ENCODE data around the gene SYNGR3.
A peak's percentile ranks its signal among the peaks of the same experiment; 100 is the strongest.
"Not testable (repeated sequence)": the region's sequence is repeated elsewhere in the genome, so short reads cannot be mapped to it uniquely, and the experiment has no call there.

The SYNGR3 gene

DNA sequence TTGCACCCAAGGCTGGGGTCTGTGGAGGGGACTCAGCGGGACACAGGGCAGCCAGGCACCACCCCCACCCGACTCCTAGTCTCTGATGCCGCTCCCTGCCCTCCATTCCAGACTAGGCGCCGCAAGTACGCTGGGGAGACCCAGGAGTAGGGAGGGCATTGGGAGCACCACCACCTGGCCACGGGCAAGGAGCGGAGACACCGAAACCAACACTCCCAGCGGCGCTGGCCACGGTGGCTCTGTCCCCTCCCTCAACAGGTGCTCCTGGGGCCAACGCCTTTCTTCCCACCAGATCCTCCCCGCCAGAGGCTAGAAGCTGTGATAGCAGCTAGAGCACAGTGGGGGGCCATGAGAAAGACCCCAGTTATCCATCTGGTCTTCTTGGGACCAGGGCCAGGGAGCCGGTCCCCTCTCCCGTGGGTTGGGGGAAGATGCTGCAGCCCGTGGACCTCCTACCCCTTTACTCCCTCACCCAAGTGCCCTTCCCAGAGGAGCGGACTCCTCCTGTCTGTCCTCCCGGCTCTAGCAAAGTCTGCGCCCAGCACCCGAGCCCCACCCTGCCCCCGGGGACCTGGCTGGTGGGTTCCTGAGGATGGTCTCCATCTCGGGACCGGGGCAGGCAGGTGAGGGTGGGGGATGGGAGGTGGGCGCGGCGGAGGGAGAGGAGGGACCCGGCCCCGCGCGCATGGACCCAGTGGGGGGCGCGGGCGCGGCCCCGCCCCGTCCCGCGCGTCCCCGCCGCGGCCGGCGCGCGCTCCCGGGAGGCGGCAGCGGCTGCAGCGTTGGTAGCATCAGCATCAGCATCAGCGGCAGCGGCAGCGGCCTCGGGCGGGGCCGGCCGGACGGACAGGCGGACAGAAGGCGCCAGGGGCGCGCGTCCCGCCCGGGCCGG, at the start of gene SYNGR3:
Gene SYNGR3 (plus strand): TSS at position 762 of the 892 bp plus-strand sequence. CDS start 133 bp downstream, outside the sequence.
- no peak for DNase-seq

DNA sequence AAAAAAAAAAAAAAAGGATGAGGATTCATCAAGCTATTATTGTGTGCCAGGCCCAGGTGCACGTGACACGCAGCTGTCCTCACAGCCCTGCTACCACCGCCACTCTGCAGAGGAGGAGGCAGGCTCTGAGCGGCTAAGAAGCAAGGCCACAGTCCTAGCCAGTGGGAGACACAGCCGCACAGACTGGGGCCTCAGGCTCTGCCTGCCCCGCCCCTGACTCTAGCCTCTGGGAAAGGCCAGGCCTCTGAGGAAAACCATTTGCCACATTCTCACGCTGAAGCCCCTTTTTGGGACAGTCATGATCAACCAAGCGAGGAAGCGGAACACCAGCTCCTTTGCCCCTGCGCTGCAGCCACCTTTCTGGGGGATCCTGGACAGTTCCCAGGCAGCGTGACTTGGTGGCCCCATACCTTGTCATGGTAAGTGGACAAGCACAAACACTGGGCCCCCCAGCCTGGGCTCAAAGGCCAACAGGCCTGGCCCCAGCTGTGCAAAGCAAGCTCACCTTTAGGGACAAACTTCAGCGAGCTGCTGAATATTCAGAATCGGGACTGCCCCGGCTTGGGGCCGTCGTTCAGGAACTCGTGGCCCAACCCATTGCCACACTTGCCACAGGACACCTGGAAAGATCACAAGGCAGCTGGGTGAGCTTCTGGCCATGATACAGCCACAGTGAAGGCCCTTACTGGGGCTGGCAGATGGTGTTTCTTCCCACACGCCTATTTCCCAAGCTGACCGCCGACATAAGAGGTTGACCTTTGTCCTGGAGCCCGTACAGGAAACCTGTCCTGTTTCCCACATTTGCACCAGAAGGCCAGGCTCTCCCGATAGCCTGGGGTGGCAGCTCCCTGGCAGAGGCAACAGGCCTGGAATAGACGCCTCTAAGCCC, 49.3 kb upstream of the SYNGR3 start:
- DNase-seq, result no peak

GRCh38 chr16:1941162-1942046, 48.4 kb upstream of the SYNGR3 start:
- no peak for DNase-seq

DNA sequence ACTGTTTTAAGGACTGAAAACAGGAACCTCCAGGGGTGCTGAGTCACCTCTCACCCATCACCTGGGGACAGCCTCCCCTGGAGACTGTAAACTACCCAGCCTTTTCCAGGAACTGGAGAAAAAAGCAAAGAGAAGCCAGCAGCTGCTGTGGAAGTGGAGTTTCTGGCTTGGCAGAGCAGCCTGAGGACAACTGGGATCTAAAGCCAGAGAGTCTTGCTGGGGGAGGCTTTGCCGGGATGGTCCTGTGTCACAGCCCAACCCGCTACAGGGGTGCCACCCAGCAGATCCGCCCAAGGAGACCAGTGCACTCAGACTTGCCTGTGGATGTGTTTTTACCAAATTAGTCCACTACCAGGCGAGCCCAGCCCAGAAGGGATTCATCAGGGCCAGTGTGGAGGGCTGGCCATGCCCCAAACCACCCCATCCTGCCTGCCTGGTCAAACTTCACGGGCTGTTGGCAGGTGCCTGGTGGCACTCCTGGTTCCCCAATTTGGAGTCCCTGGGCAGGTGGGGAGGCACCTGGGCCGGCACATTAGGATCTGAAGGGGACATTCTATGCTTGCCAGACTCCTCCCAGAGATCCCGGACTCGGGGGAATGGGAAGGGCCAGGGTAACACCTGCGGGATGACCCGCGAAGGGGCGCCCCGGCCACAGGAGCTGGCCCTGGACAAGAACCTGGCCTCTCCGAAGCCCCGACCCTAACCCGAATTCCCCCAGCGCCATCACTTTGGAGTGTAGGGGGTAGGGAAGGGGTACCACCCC, 47.5 kb upstream of the SYNGR3 start:
- DNase-seq, result no peak

GRCh38 chr16:1942810-1943726, 46.7 kb upstream of the SYNGR3 start, which contains the start of gene MSRB1:
TSS of gene MSRB1 (minus strand) at chr16:1943199. CDS start at chr16:1943156, 43 bp downstream.
- DNase-seq, result peak; percentile 99

GRCh38 chr16:1944612-1945199, 45.1 kb upstream of the SYNGR3 start:
- DNase-seq, result no peak

DNA sequence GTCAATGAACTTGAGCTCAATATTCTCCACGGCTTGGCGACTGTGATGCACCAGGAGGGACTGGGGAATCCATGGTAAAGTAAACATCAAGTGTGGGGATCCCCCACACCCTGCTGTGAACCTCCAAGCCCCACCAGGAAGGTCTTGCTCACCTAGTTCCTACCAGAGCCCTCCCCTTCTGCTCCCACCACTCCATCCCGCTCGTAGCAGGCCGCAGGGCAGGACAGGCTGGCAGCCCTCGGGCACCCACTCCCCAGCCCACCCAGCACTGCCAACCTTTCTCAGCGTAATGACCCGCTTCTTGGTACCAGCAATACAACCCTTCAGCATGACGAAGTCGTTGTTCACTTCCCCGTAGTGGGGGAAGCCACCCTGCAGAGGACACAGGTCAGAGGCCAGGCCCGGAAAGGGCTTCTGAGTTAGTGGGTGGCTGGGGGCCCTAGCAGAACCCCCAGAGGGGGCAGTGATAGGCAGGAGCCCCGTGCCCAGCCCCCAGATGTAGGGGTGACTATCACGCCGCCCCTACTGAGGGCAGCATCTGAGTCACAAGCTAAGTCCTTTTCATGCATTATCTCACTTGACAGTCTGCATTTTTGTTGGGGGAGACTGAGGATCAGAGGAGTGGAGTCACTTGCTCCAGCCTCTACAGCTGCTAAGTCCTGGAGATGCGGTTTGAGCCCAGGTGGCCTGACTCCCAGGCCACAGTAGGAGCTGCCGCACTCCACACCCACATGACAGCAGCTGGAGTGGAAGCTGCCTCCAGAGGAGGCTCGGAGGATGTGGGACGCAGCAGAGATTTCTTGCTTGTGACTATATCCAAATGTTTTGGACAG, 44.0 kb upstream of the SYNGR3 start:
- DNase-seq, result no peak

DNA sequence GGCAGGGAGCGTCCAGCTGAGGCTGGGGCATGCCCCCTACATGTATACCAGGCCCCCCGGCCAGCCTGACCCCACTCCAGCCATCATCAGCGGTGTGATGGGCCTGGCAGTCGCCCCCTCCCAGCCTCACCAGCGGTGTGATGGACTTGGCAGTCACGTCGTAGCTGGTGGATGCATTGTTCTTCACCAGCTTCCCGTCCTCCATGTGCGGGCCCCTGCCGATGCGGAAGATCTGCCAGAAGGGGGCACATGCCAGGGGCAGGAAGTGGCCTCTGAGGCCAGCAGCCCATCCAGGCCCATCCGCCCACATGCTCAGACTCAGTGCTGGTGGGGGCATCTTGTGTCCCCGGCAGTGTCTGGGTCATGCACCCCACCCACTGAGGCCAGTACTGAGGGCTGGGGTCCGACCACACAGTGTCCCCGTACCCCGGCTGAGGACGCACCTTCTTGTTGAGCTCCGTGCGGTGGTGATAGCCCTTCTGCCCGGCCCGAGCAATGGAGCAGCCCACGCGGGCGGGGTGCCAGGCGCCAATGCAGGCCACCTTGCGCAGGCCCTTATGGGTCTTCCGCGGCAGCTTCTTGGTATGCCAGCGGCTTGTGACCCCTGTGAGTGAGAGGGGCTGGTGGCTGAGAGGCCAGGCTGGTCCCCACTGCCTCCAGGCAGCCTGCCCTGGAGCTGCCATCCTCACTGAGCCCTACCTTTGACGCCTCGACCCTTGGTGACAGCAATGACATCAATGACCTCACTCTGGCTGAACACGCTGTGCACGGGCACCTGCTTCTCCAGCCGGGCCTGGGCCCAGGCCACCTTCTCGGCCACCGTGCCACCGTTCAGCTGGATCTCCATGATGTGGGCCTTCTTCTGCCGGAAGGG, 43.0 kb upstream of the SYNGR3 start:
- no peak for DNase-seq

DNA sequence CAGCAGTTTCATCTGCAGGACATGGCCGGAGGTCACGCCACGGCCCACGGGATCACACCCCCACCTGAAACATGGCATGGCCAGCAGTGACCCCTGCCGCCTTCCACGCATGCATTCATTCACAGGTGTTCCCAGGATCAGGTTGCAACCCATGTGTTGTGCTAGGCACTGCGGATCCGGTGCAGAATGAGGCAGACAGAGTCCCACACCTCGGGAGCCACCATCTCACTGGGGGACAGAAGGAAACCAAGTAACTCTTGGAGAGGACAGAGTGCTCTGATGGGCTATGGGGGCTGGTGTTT, 42.5 kb upstream of the SYNGR3 start:
- no peak for DNase-seq

DNA sequence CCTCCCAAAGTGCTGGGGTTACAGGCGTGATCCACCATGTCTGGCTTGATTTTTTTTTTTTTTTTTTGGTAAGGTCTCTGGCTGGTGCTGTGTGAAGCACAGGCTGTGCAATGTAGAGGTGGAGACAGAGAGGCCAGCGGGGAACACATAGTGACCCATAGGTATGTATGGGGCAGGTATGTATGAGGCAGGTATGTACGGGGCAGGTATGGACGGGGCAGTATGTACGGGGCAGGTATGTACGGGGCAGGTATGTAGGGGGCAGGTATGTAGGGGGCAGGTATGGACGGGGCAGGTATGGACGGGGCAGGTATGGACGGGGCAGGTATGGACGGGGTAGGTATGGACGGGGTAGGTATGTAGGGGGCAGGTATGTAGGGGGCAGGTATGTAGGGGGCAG, 40.3 kb upstream of the SYNGR3 start:
- DNase-seq, result no peak

DNA sequence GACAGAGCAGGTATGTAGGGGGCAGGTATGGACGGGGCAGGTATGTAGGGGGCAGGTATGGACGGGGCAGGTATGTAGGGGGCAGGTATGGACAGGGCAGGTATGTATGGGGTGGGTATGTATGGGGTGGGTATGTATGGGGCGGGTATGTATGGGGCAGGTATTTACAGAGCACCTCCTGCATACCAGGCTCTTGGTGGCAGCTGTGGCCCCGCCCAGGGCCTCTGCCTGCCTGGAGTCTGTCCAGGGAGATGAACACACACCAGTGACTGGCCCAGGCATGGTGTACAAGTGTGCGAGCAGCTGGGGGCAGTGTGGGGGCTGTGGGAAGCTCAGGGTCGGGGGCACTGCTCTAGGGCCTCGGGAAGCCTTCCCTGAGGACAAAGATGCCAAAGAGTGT, 39.7 kb upstream of the SYNGR3 start:
- DNase-seq, result no peak

GRCh38 chr16:1950559-1950958, 39.2 kb upstream of the SYNGR3 start:
- DNase-seq, result no peak

GRCh38 chr16:1953734-1954133, 36.0 kb upstream of the SYNGR3 start:
- no peak for DNase-seq

- DNase-seq, result not testable (repeated sequence)
These were observed 32.2 kb upstream of the SYNGR3 start for GRCh38 chr16:1957434-1958142.

- not testable (repeated sequence) for DNase-seq
These were observed 31.7 kb upstream of the SYNGR3 start for GRCh38 chr16:1958143-1958491.

GRCh38 chr16:1958715-1959268, 31.0 kb upstream of the SYNGR3 start:
- no peak for DNase-seq

DNA sequence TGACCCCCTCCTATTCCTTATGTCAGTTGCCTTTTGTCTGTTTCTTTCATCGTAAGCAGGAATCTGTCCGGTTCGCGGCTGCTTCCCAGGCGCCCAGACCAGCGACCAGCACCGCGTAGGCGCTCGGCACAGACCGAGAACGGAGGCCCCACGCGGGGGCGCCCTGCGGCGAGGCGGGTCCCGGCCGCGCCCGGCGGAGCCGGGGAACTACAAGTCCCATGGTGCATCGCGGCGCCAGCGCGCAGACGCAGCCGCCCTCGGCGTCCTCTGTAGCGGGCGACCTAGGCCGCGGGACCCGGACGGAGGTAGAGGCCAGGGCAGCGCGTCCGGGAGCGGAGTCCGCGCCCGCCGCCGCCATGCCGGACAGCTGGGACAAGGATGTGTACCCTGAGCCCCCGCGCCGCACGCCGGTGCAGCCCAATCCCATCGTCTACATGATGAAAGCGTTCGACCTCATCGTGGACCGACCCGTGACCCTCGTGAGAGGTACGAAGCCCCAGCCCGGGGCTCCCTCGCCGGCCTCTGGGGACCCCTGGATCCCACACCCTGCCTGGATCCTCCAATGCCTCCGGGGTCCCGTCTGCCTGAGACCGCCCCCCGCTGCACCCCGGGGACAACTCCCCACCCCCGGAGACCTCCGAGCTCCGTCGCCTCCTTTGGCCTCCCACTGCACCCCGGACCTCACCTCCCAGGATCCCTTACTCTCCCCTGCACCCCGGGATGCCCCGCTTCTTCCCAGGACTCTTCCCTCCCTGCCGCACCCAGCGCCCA, 30.3 kb upstream of the SYNGR3 start, which contains the start of gene NDUFB10:
Gene NDUFB10 (plus strand): TSS at position 270 of the 771 bp plus-strand sequence. CDS start 87 bp downstream, at position 357.
- peak; percentile 98 for DNase-seq
